HG02970 (cell line): ENCODE measurements around the gene RRP8.
A peak's percentile ranks its signal among the peaks of the same experiment; 100 is the strongest.

Experiments
- ATAC-seq: cut with Tn5 transposase; IDR thresholded peaks from one replicate; pipeline ENCODE4 v1.9.1; 2021; ENCODE audit warnings: mild to moderate bottlenecking, moderate library complexity, moderate number of reproducible peaks; ENCODE audit not compliant: unreplicated experiment, low FRiP score

RRP8 gene

DNA sequence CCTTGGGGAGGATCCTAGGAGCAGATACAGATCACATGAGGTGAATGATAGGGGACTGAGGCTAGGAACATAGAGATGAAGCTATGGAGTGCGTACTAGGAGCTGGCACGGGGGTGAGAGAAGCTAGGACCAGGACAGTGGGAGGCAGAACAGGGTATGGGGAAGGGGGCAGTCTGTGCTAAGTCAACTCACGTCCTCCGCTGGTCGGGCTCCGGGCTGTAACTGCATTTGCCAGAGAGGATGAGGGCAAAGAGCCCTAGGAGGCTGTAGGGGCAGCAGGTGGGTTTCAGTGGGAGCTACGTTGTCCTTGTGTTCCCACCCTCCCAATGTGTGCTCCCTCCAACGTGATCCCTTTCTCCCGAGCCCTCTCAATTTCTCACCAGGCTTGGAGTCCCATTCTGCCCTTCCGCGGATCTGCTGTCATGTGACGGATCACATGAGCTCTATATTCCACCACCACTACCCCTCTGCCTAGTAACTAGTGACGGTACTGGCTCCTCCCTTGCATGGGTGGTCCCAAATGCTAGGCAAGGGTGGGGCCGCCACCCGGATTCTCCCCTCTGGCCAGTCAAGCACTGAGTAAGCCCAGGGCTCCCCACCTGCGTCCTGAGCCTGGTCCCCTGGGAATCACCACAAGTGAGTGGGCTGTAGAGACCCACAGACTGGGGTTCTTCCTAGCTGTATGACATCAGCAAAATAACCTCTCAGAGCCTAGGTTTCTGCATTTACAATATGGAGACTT lies 15.8 kb upstream of the RRP8 start, which contains the start of gene TPP1:
TSS of gene TPP1 (minus strand) at position 419 of the 742 bp plus-strand sequence. CDS start at position 397, 22 bp downstream.
- ATAC-seq = peak; percentile 95

- no peak for ATAC-seq
These were observed 14.9 kb upstream of the RRP8 start for GRCh38 chr11:6618117-6619003.

DNA sequence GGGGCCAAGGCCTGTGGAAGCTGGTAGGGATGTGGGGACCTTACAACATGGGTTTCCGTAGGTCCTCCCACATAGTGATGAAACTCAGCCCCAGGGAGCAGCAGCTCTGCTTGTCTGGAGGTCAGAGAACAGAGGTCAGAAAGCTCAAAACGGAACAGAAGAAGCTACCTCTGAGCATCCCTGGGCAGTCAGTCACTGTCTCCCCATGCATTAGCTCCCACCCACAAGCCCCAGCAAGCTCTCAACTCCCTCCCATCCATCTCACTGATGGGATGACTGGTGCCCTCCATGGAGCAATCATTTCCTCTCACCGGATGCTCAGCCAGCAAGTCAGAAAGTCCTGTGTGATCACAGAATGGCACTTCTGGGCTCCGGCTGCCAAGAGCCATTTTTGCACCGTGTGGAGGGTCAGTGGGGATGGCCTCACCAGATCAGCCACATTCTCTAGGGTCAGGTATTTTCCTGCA lies 13.9 kb upstream of the RRP8 start:
- ATAC-seq = no peak

- ATAC-seq = no peak
These were observed 13.3 kb upstream of the RRP8 start for GRCh38 chr11:6616596-6617250.

DNA sequence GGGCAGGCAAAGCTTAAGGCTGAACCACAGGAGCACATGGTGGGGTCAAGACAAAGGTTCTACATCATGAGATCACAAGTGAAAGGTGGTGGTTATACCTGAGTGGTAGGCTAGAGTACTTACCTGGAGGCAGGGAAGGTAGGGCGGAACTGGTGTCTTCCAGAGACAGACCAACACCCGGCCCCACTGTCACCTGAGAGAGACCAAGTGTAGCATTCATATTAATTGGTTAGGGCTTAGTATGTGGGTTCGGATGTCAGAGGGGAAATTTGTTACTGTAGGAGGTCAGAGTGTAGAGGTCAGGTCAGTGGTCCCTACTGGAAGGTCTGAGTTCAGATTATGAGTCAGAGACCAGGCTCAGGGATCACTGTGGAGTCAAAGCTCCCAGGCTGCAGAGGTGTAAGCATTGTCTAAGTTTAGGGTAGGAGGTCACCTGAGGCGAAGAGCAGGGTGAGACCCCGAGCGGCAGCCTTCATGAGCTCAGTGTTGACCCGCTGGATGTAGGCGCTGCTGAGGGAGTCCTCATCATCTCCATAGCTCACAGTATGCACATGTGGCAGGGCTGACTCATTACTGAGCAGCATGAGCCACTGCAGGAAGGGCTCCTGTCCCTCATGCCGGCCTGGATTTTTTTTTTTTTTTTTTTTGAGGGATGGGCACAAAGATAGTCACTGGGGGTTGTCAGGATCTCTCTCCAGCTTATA lies 12.6 kb upstream of the RRP8 start:
- no peak for ATAC-seq

DNA sequence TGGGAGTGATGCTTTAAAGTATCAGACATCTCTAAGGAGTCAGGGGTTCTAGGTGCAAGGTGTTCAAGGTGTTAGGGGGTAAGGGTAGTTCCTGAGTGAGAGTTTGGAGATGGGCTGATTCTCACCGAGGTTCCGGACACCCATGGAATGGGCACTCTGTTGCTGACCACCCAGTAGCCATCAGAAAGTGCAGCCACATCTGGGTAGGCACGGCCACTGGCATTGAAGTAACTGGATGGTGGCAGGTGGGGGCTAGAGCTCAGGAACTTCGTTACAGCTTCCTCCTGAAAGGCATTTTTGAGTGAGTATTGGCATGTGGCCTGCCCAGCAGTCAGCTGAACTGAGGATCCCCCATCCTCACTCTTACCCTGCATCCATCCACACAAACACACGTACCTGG lies 11.6 kb upstream of the RRP8 start:
- no peak for ATAC-seq

GRCh38 chr11:6614446-6614845 lies 11.0 kb upstream of the RRP8 start:
- ATAC-seq = no peak

GRCh38 chr11:6613496-6613895 lies 10.1 kb upstream of the RRP8 start:
- no peak for ATAC-seq

DNA sequence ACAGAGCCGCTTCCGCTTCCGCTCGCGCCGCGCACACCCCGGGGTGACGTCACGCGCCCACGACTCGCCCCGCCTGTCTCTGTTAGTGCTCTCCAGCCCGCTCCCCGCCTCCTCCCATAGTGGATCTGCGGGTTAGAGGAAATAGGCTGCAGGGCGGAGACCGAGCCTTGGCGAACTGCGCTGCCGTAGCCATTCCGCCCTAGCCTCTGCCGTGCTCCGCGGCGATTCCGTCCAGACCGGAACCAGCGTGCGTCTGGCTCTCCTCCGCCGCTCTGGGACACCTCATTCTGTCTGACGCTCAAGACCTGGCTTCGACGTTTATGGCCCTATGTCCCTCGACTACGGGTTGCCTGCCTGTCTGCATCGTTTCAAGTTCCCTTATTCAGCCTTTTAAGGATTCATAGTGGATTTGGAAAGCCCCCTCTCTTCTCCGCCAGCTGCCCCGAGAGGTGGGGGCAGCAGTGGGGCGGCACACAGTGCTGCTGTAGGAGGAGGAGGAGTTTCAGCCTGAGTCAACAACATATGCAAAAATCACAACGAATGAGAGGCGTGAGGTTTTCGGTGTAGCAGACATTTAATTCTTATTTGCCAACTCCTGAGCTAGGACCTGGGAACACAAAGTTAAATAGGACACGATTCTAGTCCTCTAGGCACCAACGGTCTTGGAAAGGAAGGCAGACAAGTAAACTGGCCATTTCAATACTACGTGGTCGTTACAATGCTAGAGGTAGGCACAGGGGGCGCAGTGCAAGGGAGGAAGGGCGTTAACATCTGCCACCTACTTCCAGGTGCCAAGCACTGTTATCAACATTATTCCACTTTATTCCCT lies 9.0 kb upstream of the RRP8 start, which contains the start of gene TAF10:
TSS of gene TAF10 (minus strand) at position 4 of the 829 bp plus-strand sequence. CDS start 27 bp downstream, outside the sequence.
- ATAC-seq = peak; percentile 86

GRCh38 chr11:6611963-6612212 lies 8.5 kb upstream of the RRP8 start:
- ATAC-seq = no peak

- peak; percentile 17 for ATAC-seq
These were observed 7.9 kb upstream of the RRP8 start for GRCh38 chr11:6611092-6611962.

DNA sequence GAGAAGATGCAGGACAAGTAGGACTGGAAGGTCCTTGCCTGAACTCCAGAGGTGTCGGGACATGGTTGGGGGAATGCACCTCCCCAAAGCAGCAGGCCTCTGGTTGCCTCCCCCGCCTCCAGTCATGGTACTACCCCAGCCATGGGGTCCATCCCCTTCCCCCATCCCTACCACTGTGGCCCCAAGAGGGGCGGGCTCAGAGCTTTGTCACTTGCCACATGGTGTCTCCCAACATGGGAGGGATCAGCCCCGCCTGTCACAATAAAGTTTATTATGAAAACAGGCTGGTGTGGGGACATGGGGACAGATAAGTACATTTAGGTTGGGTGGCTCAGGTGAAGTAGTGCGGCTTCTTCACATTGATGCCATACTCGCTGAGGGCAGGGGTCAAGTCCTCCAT lies 7.2 kb upstream of the RRP8 start:
- ATAC-seq = no peak

GRCh38 chr11:6609502-6610015 lies 6.1 kb upstream of the RRP8 start:
- no peak for ATAC-seq

GRCh38 chr11:6608726-6609501 lies 5.5 kb upstream of the RRP8 start:
- ATAC-seq = no peak

- ATAC-seq = no peak
These were observed 4.6 kb upstream of the RRP8 start for GRCh38 chr11:6608011-6608410.

DNA sequence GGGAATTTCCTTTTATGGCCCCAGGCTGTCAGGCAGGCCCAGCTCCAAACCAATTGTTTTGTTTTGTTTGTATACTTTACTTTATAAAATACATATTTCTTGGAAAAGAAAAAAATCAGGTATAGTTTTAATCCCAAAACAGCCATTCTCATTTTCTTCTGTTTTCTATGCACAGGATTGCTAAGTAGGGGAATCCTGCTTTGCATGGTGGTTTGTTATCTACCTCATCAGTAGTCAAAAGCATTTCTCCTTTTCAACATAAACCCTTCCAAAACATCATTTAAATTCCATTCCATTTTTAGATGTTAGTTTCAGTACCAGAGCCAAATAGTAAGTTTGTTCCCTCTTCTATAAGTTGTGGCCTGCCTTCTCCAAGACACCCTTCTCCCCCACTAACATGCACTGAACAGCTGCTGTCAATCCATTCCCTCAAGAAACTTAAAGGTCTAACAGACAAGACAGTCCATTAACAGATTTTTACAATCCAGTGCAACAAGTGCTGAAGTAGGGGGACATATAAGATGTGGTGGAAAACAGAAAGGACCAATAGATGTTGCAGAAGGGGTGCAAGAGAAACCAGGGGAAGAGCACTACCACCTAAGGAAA lies 3.9 kb upstream of the RRP8 start:
- no peak for ATAC-seq

GRCh38 chr11:6606471-6607189 lies 3.2 kb upstream of the RRP8 start:
- no peak for ATAC-seq
